Transverse colon (tissue), 4 donors: ENCODE results near the gene TPO. TPM values are rescaled to one million over a fixed set of nuclear protein-coding genes. Genes with fewer than 3 reads are reported as not detected.

Experiments
- DNase-seq: peaks from one replicate; pipeline ENCODE4 v3.0.0-alpha.2; 2019
- H3K27ac ChIP-seq, 4 donors: fragments of 200-600 bp; sonication (generic); 2 replicates each; pipeline ENCODE4 v1.5.1; 2016 to 2018; ENCODE audit warnings: inconsistent platforms in 4 of 4
- H3K27me3 ChIP-seq: fragments of 200-600 bp; sonication (generic); 2 replicates; pipeline ENCODE4 v1.5.1; 2017; ENCODE audit warnings: inconsistent platforms
- H3K36me3 ChIP-seq, 4 donors: fragments of 200-600 bp; sonication (generic); 2 replicates each; pipeline ENCODE4 v1.5.1; 2017 to 2019; ENCODE audit warnings: inconsistent platforms in 4 of 4
- H3K4me1 ChIP-seq, 4 donors: fragments of 200-600 bp; sonication (generic); 2 replicates each; pipeline ENCODE4 v1.5.1; 2017 to 2020; ENCODE audit warnings: inconsistent platforms in 4 of 4
- H3K4me3 ChIP-seq, 4 donors: fragments of 200-600 bp; sonication (generic); 1 replicate in 1 of 4; 2 replicates in 3 of 4; pipeline versions ENCODE4 v1.5.1 to v1.6.1; 2017 to 2019; ENCODE audit warnings: inconsistent platforms in 4 of 4
- H3K9me3 ChIP-seq, 2 donors: fragments of 200-600 bp; sonication (generic); 2 replicates each; pipeline ENCODE4 v1.5.1; 2017 to 2019; ENCODE audit warnings: inconsistent platforms in 2 of 2
- EP300 ChIP-seq: sonication (generic); formaldehyde crosslinking; IDR thresholded peaks from one replicate; pipeline ENCODE4 v1.6.1; 2017; ENCODE audit warnings: antibody characterized with exemption, low read depth
- POLR2A ChIP-seq: fragments of 450-650 bp; IDR thresholded peaks from one replicate; pipeline ENCODE4 v1.6.1; 2016; ENCODE audit warnings: antibody characterized with exemption, mild to moderate bottlenecking, moderate library complexity
- POLR2AphosphoS5 ChIP-seq, 3 donors: sonication (generic); formaldehyde crosslinking; IDR thresholded peaks; one replicate each; pipeline ENCODE4 v1.6.1; 2016; ENCODE audit warnings: antibody characterized with exemption in 3 of 3
- WGBS, 2 donors: methylation state at CpG; one replicate each; pipeline ENCODE4 v1.1.5; 2018; ENCODE audit warnings: low coverage in 1 of 2; 5-methylcytosine and 5-hydroxymethylcytosine counted together
- in situ Hi-C, 4 donors: fragments of 200-750 bp; cut with MboI; loops; one replicate each; pipeline versions ENCODE4 v1.15.0 to v1.15.1; 2017; ENCODE audit warnings: low sequenced_read_pairs in 3 of 4, low pct_ligation_motif_present in 1 of 4, low pct_unique_long_range_greater_than_20kb in 1 of 4
- intact Hi-C: fragments of 100-400 bp; cut with DNase I; formaldehyde crosslinking; loops from one replicate; pipeline ENCODE4 v1.15.1; 2023; ENCODE audit warnings: low total_unique reads
- total RNA-seq, 4 donors: library from RNA; depleted of rRNA; stranded (reverse); fragments of >200 nt; gene quantifications; one replicate each; pipeline ENCODE4 v1.1.0, GENCODE V29; 2016
- TF ChIP-seq, protein P1 (sequence below), 5 experiments: fragments of 200-600 bp in 3 of 5; fragments of 450-650 bp in 2 of 5; sonication (generic) in 3 of 5; IDR thresholded peaks; 1 replicate in 2 of 5; 2 replicates in 3 of 5; pipeline ENCODE4 v1.5.1; 2016 to 2017; ENCODE audit warnings: antibody characterized with exemption in 5 of 5, inconsistent platforms in 3 of 5, mild to moderate bottlenecking in 2 of 5, moderate library complexity in 1 of 5

The TPO gene
- total RNA-seq, 4 donors from 2014 or later, result 1.4 to 5.8 (median 3.8) TPM

DNA sequence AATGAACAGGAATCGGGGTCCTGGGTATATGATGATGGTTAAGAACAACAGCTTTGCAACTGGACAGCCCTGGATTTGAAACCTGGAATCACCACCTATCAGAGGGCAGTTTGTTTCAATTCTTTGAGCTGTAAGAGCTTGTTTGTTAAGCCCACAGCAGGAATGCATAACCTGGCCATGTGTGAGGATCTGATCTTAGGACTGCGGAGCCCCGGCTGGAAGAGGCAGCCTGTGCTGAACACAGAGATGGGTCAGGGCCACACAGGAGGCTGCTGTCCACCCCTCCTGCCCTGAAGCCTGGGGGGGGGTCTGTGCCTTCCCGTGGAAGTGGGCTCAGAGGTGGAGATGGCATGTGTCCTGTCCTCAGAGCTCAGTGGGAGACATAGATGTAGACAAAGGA is 24.3 kb downstream of the TPO start:
- 74% methylated on average over 4 of the region's 4 CpGs; no CpG with 5 or more reads in 1 of the 2 donors for WGBS, 2 donors
- no peaks in the 10 kb centered on the region for H3K4me1 ChIP-seq
- no peaks in the 10 kb centered on the region for H3K9me3 ChIP-seq
- TF ChIP-seq, protein P1, sequence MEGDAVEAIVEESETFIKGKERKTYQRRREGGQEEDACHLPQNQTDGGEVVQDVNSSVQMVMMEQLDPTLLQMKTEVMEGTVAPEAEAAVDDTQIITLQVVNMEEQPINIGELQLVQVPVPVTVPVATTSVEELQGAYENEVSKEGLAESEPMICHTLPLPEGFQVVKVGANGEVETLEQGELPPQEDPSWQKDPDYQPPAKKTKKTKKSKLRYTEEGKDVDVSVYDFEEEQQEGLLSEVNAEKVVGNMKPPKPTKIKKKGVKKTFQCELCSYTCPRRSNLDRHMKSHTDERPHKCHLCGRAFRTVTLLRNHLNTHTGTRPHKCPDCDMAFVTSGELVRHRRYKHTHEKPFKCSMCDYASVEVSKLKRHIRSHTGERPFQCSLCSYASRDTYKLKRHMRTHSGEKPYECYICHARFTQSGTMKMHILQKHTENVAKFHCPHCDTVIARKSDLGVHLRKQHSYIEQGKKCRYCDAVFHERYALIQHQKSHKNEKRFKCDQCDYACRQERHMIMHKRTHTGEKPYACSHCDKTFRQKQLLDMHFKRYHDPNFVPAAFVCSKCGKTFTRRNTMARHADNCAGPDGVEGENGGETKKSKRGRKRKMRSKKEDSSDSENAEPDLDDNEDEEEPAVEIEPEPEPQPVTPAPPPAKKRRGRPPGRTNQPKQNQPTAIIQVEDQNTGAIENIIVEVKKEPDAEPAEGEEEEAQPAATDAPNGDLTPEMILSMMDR (IDR thresholded peaks at IDR 0.05), result no peak
- TF ChIP-seq POLR2A (no peak), EP300 (no peak), POLR2AphosphoS5 (IDR thresholded peaks at IDR 0.05) (no peak)
- H3K4me3 ChIP-seq, result no peak overlapping the region
- no peak for DNase-seq
- no peak overlapping the region for H3K27ac ChIP-seq
- intact Hi-C loops, result no loop called here
- H3K36me3 ChIP-seq, result no peaks in the 10 kb centered on the region
- in situ Hi-C loops, result no loop called here
- H3K27me3 ChIP-seq, result no peaks in the 10 kb centered on the region

DNA sequence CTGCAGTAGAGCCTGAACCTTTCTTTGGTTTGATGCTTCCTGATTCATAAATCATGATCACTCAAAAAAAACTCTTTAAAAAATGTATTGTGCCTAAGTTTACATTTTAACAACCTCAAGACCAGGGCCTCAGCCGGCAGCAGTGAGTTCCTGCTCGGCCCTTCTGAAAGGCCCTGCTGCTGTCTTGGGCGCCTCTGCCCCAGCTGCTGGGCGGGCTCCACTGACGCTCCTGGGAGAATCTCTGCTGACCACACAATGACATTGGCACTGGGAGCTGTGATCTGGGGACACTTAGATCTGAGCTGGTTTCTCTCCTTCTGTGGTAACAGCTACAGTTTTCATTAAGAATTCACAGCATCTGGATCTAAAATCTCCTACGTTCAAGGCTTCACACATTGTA is 25.7 kb downstream of the TPO start:
- Histone ChIP-seq H3K4me1 (no peaks in the 10 kb centered on the region), H3K27ac (no peak overlapping the region), H3K27me3 (no peaks in the 10 kb centered on the region), H3K36me3 (no peaks in the 10 kb centered on the region), H3K4me3 (no peak overlapping the region), H3K9me3 (no peaks in the 10 kb centered on the region)
- in situ Hi-C loops, result no loop called here
- WGBS, 2 donors, result 76% methylated on average over 6 of the region's 6 CpGs; no CpG with 5 or more reads in 1 of the 2 donors
- no peak for DNase-seq
- TF ChIP-seq POLR2AphosphoS5 (IDR thresholded peaks at IDR 0.05) (no peak), EP300 (no peak), POLR2A (no peak)
- TF ChIP-seq, protein P1 (IDR thresholded peaks at IDR 0.05), result no peak
- intact Hi-C loops, result no loop called here

DNA sequence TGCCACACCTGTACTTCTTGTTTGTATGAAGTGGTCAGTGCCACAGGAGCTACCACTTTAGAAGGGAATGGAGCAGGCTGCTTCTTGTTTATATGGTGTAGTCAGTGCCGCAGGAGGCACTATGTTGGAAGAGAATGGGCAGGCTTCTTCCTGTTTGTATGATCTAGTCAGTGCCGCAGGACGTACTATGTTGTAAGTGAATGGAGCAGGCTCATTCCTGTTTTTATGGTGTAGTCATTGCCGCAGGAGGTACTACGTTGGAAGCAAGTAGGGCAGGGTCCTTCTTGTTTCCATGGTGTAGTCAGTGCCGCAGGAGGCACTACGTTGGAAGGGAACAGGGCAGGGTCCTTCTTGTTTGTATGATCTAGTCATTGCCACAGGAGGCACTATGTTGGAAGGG is 27.3 kb downstream of the TPO start:
- Histone ChIP-seq H3K4me1 (no peaks in the 10 kb centered on the region), H3K27me3 (no peaks in the 10 kb centered on the region), H3K9me3 (no peaks in the 10 kb centered on the region), H3K4me3 (no peak overlapping the region), H3K36me3 (no peaks in the 10 kb centered on the region), H3K27ac (no peak overlapping the region)
- in situ Hi-C loops (no loop called here), intact Hi-C loops (no loop called here)
- no peak for TF ChIP-seq POLR2AphosphoS5 (IDR thresholded peaks at IDR 0.05)
- TF ChIP-seq EP300, result no peak
- TF ChIP-seq POLR2A, result no peak
- TF ChIP-seq, protein P1 (IDR thresholded peaks at IDR 0.05), result no peak
- no peak for DNase-seq
- WGBS, 2 donors, result 72 to 80% methylated on average over 5 to 7 of the region's 7 CpGs

DNA sequence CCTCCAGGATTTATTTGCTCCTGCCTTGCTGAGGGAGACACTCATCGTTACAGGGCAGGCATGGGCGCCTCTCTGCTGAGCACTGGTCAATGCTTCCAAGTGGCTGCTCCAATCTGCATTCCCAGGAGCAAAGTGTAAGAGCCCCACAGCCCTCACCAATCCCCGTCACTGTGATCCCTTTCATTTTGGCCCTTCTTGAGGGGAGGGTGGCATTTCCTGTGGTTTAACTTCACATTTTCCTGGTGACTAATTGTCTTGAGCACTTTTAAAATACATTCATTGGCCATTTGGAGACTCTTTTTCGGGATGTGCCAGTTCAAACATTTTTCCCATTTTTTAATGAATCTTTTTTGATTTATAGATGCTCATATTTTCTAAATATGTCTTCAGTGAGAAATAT is 33.0 kb downstream of the TPO start:
- H3K9me3 ChIP-seq, result no peaks in the 10 kb centered on the region
- TF ChIP-seq POLR2AphosphoS5 (IDR thresholded peaks at IDR 0.05) (no peak), EP300 (no peak), POLR2A (no peak)
- TF ChIP-seq, protein P1 (IDR thresholded peaks at IDR 0.05), result no peak
- no peaks in the 10 kb centered on the region for H3K36me3 ChIP-seq
- intact Hi-C loops, result no loop called here
- 73 to 86% methylated on average over 1 to 4 of the region's 4 CpGs for WGBS, 2 donors
- in situ Hi-C loops, result no loop called here
- no peak overlapping the region for H3K4me3 ChIP-seq
- H3K27ac ChIP-seq, result no peak overlapping the region
- H3K27me3 ChIP-seq, result peaks cover 21% of the 10 kb centered on the region
- H3K4me1 ChIP-seq, result no peaks in the 10 kb centered on the region
- DNase-seq, result no peak
